ENCODE data around the gene GIGYF1. TPM values are rescaled to one million over a fixed set of nuclear protein-coding genes. Genes with fewer than 3 reads are reported as not detected.
A peak's percentile ranks its signal among the peaks of the same experiment; 100 is the strongest.

The GIGYF1 gene
- total RNA-seq, 2 donors from 2014 or later: 20.9 to 33.4 TPM

DNA sequence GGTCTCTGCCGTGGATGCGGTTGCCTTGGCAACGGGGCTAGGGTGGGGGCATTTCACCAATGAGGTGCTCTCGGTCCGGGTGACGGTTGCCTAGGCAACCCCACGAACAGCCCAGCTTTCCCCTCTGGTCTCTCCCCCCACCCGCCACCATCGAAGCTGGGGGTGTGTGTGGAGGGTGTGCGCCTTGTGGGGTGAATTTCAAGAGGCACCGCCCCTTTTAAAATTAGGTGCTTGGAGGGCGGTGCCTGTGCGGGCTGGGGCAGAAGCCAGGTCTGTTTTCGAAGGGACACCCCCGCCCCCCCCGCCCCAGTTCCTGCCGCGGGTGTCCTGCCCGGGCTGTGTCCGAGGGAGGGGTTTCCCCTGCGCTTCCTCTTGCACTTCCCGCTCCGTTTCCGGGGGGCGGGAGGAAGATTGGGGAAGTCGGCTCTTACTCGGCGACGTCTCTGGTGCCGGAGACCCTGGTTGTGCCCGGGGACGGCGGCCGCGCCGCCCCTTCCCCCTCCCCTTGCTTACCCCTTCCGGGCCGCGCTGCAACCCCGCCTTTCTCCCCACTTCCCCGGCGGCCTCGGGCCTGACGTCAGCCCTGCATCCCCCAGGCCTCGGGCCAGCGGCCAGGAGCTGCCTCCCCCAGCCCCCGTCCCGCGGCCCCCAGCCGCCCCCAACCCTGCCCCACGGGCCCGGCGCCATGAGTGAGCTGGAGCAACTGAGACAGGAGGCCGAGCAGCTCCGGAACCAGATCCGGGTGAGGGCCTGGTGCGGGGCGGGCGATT lies 18.3 kb downstream of the GIGYF1 start:
- H3K9ac ChIP-seq (ENCODE audit: low read depth in 2 of 2, low read length in 2 of 2): peak overlapping the region; percentile 56 to 93
- TF ChIP-seq, protein P1, sequence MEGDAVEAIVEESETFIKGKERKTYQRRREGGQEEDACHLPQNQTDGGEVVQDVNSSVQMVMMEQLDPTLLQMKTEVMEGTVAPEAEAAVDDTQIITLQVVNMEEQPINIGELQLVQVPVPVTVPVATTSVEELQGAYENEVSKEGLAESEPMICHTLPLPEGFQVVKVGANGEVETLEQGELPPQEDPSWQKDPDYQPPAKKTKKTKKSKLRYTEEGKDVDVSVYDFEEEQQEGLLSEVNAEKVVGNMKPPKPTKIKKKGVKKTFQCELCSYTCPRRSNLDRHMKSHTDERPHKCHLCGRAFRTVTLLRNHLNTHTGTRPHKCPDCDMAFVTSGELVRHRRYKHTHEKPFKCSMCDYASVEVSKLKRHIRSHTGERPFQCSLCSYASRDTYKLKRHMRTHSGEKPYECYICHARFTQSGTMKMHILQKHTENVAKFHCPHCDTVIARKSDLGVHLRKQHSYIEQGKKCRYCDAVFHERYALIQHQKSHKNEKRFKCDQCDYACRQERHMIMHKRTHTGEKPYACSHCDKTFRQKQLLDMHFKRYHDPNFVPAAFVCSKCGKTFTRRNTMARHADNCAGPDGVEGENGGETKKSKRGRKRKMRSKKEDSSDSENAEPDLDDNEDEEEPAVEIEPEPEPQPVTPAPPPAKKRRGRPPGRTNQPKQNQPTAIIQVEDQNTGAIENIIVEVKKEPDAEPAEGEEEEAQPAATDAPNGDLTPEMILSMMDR (IDR thresholded peaks at IDR 0.05): no peak
- peaks cover 24% of the 10 kb centered on the region for H3K36me3 ChIP-seq
- intact Hi-C loops (cut with DNase I): loop anchor here (10.0 kb wide), 1 partner anchor 71 kb away; the partner anchor contains the start of gene PCOLCE
- H3K27me3 ChIP-seq: no peaks in the 10 kb centered on the region
- H3K4me1 ChIP-seq: no peaks in the 10 kb centered on the region
- peak overlapping the region; percentile 80 for H3K4me3 ChIP-seq
- H3K9me3 ChIP-seq: no peaks in the 10 kb centered on the region
- peak; percentile 80 for DNase-seq
- peak overlapping the region; percentile 96 for H3K27ac ChIP-seq

DNA sequence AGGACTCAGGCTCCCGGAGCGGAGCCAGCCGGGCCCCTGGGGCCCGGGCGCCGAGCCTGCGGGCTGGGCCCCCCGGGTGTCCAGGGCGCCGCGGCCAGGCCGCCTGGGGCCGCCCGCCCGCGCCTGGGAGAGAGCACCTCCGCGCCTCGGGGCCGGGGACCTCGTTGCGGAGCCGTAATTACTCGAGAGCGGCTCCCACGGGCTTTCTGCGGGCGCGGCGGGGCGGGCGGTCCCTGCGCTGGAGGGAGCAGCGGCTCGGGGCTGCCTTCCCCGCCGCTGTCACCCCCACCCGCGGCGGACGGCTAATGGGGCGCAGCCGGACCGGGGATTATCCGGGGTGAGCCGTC lies 19.0 kb downstream of the GIGYF1 start:
- peaks cover 24% of the 10 kb centered on the region for H3K36me3 ChIP-seq
- H3K4me3 ChIP-seq: peak overlapping the region; percentile 80
- no peaks in the 10 kb centered on the region for H3K9me3 ChIP-seq
- H3K4me1 ChIP-seq: no peaks in the 10 kb centered on the region
- TF ChIP-seq, protein P1 (IDR thresholded peaks at IDR 0.05): no peak
- DNase-seq: no peak
- no peaks in the 10 kb centered on the region for H3K27me3 ChIP-seq
- H3K9ac ChIP-seq (ENCODE audit: low read depth in 2 of 2, low read length in 2 of 2): peak overlapping the region; percentile 72 to 93
- H3K27ac ChIP-seq: peak overlapping the region; percentile 96
- intact Hi-C loops (cut with DNase I): loop anchor here (10.0 kb wide), 1 partner anchor 70 kb away; the partner anchor contains the start of gene PCOLCE

DNA sequence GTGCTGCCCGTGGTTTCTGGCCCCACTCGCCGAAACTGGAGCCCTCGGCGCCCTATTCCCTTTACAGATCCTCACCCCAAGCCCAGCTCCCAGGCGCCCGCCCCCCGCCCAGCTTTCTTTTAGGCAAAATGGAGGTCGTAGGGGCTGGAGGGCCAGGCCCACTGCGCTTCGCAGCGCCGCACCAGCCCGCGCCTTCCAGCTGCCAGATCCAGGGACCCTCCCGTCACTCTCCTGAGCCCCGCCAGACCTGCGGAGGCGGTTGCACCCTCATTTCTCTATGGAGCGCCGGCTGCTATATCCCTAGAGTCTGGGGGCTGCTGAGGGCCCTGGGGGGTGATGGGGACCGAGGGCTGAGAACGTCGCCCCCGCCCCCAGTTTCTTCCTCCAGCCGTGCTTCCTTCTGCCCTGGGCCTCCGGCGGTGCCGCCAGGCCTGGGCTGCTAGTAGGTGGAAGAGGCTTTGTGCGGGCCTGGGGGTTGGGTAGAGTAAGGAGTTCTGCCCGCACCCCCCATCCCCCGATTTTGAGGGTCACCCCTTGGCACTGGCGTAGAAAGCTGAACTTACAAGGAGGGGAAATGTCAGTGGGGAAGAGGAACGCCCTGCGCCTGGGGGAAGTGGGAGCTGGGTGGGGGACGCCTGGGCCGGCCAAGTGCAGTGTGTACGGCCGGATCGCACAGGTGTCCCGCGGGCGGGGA lies 19.5 kb downstream of the GIGYF1 start:
- TF ChIP-seq, protein P1 (IDR thresholded peaks at IDR 0.05): no peak
- H3K9me3 ChIP-seq: no peaks in the 10 kb centered on the region
- intact Hi-C loops (cut with DNase I): loop anchor here (10.0 kb wide), 1 partner anchor 70 kb away; the partner anchor contains the start of gene PCOLCE
- H3K36me3 ChIP-seq: peaks cover 23% of the 10 kb centered on the region
- peak overlapping the region; percentile 80 for H3K4me3 ChIP-seq
- H3K4me1 ChIP-seq: no peaks in the 10 kb centered on the region
- H3K27ac ChIP-seq: peak overlapping the region; percentile 96
- H3K9ac ChIP-seq (ENCODE audit: low read depth in 2 of 2, low read length in 2 of 2): peak overlapping the region; percentile 72 to 93
- DNase-seq: peak; percentile 57
- H3K27me3 ChIP-seq: no peaks in the 10 kb centered on the region

- TF ChIP-seq, protein P1 (IDR thresholded peaks at IDR 0.05): no peak
Observed at GRCh38 chr7:100673942-100674410, 20.1 kb downstream of the GIGYF1 start.

DNA sequence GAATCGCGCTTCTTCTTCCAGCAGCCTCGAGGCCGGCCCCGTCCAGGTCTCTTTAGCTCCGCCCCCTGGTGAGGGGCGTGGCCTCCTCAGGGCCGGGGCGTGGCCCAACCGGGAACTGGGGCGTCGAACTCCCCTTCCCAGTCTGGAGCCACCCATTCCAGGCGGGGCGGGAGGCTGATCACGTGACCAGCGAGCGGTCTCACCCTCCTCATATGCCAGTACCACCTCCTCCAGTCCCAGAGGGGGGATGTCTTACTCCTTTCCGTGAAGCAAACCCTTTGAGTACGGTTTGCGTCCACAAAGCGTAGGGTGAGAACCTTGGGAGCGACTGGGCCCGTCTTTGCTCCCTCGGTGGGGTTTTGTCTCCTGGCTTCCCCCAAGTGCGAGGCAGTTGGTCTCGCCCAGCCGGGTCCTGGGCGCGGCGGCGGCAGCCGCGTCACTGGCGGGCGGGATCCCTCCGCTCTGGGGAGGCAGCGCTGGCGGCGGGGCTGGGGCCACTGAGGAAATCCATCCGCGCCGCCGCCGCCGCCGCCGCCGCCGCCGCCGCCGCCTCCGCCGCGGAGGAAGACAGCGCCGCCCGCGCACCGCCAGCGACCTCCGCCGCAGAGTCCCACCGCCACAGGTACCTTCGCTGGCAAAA lies 20.6 kb downstream of the GIGYF1 start, which contains the start of gene GNB2:
Gene GNB2 (plus strand): TSS at position 439 of the 640 bp plus-strand sequence. CDS start 2,526 bp downstream, outside the sequence.
- intact Hi-C loops (cut with DNase I): loop anchor here (10.0 kb wide), 1 partner anchor 69 kb away; the partner anchor contains the start of gene PCOLCE
- DNase-seq: peak; percentile 100

More at GRCh38 chr7:100673942-100674410, 20.1 kb downstream of the GIGYF1 start:
- H3K27me3 ChIP-seq: no peaks in the 10 kb centered on the region
- peak overlapping the region; percentile 80 for H3K4me3 ChIP-seq
- no peaks in the 10 kb centered on the region for H3K9me3 ChIP-seq
- no peaks in the 10 kb centered on the region for H3K4me1 ChIP-seq
- DNase-seq: peak; percentile 61
- peaks cover 18% of the 10 kb centered on the region for H3K36me3 ChIP-seq
- H3K9ac ChIP-seq (ENCODE audit: low read depth in 2 of 2, low read length in 2 of 2): peak overlapping the region; percentile 72 to 93
- intact Hi-C loops (cut with DNase I): loop anchor here (10.0 kb wide), 1 partner anchor 69 kb away; the partner anchor contains the start of gene PCOLCE
- peak overlapping the region; percentile 96 for H3K27ac ChIP-seq

More for the DNA sequence above, 20.6 kb downstream of the GIGYF1 start, which contains the start of gene GNB2:
- Histone ChIP-seq H3K36me3 (peaks cover 14% of the 10 kb centered on the region), H3K4me3 (peak within 1 kb of the TSS; percentile 80), H3K9ac (ENCODE audit: low read depth in 2 of 2, low read length in 2 of 2) (peak within 1 kb of the TSS; percentile 72 to 93), H3K4me1 (no peaks in the 10 kb centered on the region), H3K9me3 (no peaks in the 10 kb centered on the region), H3K27me3 (no peaks in the 10 kb centered on the region), H3K27ac (peak within 1 kb of the TSS; percentile 96)
- TF ChIP-seq, protein P1 (IDR thresholded peaks at IDR 0.05): no peak

Measured in colonic mucosa (tissue), 4 donors.